ENCODE results near the gene PTPN21. TPM values are rescaled to one million over a fixed set of nuclear protein-coding genes. Genes with fewer than 3 reads are reported as not detected.

Gene PTPN21
- 10.3 and 17.3 TPM in 2 replicates for total RNA-seq

GRCh38 chr14:88554457-88555286, at the start of gene PTPN21:
Gene PTPN21 (minus strand): TSS chr14:88555007. CDS start chr14:88550417, 4,590 bp downstream.

GRCh38 chr14:88562831-88563686, 8.3 kb upstream of the PTPN21 start, which contains the start of gene ZC3H14:
Gene ZC3H14 (plus strand): TSS chr14:88563037. CDS start chr14:88563134, 97 bp downstream.

Other genes starting within 250 kb of the PTPN21 start
- not detected in 2 replicates for gene KCNK10, start 231.7 kb downstream of the PTPN21 start, total RNA-seq
- 14.1 and 15.9 TPM in 2 replicates for gene SPATA7, start 169.3 kb downstream of the PTPN21 start, total RNA-seq
- gene ZC3H14, start 8.0 kb upstream of the PTPN21 start, total RNA-seq, result 49.7 and 63.1 TPM in 2 replicates
- under 0.01 TPM in 1 of 2 replicates, not detected in the other for gene EML5, start 237.9 kb upstream of the PTPN21 start, total RNA-seq